CD4-positive, alpha-beta T cell treated with Interleukin-2 at 100 ng/mL for 4 hours (primary cell): ENCODE measurements around the gene CD300LF.

ENCODE experiments used
- DNase-seq: peaks from one replicate; pipeline ENCODE4 v3.0.0-alpha.2; 2020; ENCODE audit warnings: low spot score

CD300LF gene

DNA sequence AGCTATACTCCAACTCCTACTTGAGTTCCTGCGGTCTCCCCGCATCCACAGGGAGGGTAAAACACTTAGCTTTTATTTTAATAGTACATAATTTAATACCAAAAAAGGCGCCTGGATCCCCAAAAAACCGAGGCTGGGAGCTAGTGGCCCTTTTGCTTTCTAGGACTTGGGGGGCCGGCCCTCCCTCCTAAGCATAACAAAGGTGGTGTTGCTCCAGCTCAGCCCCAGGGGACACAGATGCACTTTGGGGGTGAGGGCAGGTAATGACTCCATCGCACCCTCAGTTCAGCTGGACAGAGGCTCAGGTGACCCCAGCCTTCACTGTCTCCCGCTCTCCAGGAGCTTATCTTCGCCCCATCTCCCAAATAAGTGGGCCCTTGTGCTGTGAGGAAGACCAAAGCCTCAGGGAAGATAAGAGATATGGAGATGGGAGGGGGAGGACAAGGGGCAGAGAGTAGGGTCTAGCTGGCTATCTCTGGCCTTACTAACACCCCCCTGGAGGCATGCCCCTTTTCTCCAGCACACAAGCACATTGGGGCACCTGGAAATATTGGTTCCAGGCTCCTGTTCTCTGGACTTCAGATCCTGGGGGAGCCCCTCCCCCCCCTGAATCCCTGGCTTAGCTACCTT lies 32.9 kb upstream of the CD300LF start:
- no peak for DNase-seq

DNA sequence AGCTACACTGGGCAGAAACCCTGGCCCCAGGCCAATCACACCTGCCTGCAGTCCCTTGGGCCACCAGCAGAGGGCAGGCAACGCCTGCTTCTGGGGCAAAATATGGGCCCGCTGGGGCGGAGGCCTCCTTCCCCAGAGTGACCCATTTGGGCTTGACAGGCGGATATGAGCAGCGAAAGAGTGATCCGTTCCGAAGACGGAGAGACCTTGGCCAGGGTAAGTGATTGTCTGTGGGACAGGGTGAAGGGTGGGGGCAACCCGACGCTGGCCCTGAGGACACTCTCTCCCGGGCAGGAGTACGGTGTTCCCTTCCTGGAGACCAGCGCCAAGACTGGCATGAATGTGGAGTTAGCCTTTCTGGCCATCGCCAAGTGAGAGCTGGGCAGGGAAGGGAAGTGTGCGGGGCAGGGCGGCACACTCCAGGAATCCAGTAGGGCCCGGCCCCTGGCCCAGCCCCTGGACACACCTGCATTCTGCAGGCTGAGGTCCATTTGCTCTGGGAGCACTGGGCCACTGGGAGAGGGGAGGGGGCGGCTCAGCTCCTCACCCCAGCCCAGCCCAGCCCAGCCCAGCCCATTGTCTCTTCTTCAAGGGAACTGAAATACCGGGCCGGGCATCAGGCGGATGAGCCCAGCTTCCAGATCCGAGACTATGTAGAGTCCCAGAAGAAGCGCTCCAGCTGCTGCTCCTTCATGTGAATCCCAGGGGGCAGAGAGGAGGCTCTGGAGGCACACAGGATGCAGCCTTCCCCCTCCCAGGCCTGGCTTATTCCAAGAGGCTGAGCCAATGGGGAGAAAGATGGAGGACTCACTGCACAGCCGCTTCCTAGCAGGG lies 32.2 kb upstream of the CD300LF start:
- peak; percentile 87 for DNase-seq

DNA sequence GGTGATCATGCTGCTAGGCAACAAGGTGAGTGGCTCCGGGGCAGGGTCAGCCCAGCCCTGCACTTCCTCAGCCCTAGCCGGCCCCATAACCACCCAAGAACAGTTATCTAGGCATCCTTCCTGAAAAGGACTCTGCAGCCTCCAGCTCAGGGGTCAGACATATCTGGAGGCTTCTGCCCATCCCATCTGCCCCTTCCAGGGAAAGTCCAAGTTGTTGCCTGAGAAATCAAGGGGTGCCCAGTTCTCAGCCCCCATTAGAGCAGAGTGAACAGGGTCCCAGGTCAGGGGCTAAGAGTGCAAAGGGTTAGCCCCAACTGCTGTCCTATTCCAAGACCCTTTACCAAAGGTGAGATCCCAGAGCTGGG lies 31.6 kb upstream of the CD300LF start:
- DNase-seq = no peak

DNA sequence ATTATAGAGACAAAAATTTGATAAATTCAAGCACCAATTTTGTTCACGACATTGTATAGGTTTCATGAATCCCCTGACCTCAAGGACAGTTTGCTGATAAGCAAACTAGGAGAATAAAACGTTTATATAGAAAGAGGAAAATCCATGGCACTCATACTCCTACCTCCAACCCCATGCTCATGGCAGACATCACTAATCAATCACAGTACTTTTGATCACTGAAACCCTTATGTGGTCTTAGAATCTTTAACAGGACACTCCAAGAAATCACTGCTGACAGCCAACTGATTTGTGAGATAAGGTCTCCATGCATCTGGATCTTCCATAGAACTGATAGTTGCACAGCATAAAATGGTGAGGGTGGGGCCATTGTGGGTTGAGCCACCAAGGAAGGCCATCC lies 31.0 kb upstream of the CD300LF start:
- DNase-seq = no peak

DNA sequence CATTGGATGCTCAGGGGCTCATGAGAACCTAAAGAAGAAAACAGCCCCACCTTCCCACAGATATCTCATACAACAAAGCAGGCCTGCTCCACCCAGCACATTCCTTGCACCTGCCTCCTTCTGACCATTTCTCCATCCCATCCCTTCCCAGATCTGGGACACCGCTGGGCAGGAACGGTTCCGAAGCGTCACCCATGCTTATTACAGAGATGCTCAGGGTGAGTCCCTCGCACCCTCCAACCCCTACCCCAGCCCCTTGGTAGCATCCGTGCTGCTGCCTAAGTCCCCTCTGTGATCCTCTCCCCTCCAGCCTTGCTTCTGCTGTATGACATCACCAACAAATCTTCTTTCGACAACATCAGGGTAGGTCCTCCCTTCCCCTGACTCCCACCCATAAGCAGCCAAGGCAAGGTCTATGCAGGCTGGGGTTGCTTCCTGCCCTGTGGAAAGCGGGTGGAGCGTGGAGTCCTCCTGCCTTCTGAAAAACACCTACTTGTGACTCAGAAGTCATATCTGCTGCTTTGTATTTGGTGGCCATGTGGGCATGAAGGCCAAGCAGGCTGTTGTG lies 30.3 kb upstream of the CD300LF start:
- no peak for DNase-seq

DNA sequence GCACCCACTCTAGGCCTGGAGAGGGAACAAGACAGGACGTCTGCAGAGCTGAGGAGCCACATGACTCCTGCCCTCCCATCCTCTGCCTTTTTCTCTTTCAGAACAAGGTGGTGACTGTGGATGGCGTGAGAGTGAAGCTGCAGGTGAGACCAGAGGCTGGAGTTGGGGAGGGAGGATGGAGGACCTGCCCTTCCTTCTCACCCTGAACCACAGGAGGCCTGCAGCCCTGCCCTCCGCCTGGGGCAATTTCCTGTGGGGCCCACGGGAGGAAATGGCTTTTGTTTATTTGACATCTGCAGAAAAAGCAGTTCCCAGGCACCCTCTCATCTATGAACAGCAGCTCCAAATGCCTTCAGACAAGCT lies 29.4 kb upstream of the CD300LF start:
- DNase-seq = peak; percentile 56

DNA sequence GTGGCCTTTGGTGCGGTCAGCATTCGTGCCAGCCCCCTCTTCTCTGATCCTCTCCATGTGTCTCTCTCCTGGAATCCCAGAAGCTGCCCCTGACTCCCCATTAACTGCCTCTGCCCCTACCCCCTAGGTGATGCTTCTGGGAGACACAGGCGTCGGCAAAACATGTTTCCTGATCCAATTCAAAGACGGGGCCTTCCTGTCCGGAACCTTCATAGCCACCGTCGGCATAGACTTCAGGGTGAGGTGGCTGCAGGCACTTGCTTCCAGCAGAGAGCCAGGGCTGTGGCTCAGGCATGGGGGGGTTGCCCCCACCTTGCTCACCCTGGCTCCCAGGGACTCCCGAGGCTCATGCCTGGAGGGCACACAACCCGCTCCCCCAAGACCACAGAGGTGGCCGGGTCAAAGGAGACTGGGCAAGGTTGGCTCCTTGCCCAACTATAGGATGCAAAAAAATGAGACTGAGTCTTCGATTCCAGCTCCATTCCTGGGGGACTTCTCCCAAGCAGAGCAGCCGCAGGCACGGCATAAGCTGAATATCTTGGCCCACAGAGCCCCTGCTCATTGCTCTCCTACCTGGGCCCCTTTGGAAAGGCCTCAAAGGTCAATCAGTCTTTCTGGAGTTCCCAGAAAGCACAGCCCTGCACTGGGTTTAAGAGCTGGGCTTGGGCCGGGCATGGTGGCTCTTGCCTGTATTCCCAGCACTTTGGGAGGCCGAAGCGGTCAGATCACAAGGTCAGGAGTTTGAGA lies 28.1 kb upstream of the CD300LF start:
- no peak for DNase-seq

DNA sequence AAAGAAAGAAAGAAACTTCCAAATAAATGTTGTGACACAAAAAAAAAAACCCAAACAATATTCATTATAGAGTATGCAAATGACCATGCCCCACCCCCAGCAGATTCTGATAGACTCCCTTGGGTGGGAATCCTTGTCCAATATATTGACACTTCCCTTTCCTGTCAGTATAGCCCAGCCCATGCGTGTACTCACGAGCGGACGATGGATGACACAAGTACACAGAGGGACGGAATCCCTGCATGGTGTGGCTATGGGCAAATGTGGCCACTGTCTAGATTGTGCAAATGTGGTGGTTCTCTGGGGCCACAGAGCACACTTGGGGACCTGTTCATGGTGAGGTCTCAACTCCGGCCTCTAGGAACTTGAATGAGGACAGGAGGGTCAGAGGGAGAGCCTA lies 27.4 kb upstream of the CD300LF start:
- no peak for DNase-seq

DNA sequence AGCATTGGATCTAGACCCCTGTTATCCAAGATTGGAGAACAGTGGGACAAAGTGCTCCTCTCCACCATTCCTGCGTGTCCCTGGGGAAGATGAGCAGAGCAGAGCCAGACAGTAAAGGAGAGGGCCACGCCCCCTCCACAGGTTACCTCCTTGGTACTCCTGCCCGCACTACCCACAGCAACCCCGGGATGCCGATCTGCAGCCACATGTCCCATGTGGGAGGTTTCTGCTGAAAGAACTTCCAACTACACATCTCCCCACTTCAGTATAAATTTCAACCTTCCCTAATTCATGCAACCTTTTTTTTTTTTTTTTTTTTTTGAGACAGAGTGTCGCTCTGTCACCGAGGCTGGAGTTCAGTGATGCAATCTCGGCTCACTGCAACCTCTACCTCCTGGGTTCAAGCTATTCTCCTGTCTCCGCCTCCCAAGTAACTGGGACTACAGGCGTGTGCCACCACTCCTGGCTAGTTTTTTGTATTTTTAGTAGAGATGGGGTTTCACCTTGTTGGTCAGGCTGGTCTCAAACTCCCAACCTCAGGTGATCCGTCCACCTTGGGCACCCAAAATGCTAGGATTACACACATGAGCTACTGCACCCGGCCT lies 26.6 kb upstream of the CD300LF start:
- DNase-seq = no peak

DNA sequence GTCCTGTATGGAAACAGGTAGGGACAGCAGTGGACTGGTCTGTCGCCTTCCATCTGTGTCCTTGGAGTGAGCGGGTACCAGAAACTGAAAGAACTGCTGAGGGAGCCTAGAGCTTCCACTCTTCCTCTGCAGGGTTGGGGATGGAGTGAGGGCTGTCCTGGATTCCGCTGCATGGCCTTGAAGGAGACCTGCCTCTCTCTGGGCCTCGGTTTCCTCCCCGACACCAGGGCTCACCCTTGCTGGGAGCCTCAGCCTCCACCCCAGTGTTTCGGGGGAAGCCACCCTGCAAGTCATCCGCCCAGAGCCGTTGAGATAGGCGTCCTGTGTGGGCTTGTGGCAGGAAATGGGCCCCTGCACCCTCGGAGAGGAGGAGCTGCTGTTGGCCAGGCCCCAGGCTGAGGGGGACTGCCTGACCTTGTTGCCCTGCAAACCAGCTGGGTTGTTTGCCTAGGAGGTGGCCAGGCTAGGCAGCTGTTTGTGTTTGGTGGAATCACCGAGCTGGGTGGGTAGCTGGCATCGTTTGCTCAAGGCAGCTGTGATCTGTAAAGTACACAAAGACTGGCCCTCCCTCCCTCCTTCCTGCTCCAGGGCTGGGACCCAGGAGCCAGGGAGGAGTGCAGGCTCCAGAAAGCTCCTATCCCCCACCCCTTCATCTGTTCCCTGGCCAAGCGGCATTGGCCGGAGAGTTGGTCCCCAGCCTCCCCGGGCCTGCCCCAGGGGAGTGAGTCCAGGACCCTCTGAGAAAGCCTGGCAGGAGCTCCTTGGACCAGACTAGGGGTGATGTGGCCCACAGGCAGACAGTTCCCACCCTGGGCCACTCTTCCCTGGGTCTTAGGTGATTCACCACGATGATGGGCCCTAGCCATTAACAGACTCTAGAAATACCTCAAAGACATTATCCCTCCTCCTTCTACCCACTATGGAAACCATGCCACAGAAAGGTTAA lies 25.6 kb upstream of the CD300LF start:
- peak; percentile 84 for DNase-seq

DNA sequence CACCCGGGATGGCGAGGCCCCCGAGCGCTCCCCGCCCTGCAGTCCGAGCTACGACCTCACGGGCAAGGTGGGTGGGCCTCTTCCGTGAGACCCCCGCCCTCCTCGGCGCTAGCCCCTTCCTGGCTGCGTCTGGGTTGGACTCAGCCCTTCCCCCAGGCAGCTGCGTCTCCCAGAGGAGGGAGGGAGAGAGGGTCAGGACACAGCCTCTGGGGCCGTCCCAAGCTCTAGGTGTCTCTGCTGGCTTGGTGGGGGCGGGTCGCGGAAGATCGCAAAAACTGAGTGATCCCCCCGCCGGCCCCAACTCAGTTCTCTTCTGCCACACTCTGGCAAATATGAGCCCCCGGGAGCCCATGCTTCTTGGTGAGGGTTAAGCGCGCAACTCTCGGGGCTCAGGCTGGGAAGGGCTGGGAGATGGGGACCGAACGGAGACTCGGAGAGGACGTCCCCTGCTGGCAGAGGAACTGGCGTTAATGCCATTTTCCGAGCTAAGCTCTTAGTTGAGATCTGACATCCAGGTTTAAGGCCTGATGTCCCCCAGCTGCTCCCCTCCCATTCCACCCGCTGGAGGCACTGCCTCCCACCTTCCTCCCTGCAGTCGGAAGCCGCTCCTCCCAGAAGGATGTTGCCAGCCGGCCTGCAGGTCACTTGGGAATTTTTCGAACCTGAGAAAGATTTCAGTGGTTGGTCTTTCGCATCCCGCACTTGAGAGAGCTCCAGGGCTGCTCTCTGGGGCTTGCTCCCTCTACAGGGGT lies 24.8 kb upstream of the CD300LF start:
- DNase-seq = peak; percentile 51

DNA sequence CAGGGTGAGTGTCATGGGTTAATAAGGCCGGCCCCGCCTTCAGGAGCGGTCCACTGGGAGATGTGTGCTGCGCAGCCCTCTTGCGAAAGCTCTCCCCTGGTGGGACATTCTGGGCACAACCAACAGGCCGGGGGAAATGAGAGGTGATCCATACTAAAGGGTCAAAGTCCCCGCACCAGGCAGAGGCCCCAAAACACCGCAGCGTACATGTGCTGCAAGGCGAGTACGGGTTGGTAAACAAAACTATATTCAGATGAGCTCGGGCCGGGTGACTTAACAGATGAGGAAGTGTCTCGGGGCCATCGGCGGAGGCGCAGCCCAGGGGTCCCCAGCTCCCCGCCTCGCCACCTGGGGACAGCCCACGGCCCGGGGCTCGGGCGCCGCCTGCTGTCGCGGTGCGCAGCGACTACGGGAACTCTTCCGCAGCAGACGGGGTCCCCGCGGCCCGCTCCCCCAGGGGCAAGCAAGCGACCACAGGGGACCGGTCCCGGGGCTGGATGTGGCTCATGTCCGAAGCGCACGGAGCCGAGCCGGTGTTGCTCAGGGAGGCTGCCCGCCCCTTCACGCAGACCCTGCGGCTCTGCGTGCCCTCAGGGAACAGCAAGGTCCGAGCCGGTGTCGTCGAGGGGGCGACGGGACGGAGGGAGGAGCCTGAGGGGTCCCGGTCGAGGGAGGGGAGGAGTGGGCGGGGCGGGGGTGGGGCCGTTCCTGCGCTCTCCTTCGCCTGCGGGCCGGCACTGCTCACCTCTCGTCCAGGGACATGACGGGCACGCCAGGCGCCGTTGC lies 24.0 kb upstream of the CD300LF start, which contains the start of gene RAB37:
Gene RAB37, plus strand, starts transcription at position 744 of the 786 bp plus-strand sequence. Its CDS starts 17 bp downstream, at position 761.
- peak; percentile 54 for DNase-seq

DNA sequence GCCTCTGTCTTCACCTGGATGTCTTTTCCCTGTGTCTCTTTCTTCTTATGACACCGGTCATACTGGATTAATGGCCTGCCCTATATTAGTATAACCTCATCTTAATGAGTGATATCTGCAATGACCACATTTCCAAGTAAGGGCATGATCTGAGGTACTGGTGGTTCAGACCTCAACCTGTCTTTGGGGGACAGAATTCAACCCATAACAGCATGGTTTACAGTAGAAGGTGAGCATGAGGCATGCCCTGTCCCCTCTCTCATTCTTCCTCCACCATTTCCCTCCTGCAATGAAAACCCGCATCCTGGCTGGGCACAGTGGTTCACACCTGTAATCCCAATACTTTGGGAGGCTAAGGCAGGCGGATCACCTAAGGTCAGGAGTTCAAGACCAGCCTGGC lies 21.5 kb upstream of the CD300LF start:
- DNase-seq = no peak

DNA sequence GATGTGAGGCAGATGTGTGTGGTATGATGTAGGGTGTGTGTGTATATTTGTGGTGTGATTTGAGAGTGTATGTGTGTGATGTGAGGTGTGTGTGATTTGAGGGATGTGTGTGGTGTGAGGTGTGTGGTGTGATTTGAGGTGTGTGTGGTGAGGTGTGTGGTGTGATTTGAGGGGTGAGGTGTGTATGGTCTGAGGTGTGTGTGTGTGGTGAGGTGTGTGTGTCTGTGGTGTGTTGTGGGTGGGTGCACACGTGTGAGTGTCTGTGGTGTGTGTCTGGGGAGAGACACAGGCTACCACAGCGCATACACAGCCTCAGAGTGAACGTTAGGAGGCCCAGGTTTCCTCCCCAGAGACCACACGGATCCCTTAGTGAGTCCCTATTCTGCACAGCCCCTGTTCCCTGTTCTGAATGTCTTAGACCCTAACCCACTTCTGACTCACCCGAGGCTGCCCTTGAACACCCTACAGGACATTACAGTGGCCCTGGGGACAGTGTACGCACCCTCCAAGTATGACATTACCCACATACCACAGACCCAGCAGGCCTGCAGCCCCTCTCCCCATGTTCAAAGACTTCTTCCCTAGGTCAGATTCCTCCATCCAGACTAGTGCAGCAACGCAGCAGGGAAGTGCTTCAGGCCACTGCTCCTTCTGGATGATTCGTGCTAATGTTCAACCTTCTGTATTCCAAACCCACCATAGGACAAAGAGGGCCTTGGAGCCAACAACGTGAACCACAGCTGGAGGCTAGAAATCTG lies 20.8 kb upstream of the CD300LF start:
- no peak for DNase-seq

DNA sequence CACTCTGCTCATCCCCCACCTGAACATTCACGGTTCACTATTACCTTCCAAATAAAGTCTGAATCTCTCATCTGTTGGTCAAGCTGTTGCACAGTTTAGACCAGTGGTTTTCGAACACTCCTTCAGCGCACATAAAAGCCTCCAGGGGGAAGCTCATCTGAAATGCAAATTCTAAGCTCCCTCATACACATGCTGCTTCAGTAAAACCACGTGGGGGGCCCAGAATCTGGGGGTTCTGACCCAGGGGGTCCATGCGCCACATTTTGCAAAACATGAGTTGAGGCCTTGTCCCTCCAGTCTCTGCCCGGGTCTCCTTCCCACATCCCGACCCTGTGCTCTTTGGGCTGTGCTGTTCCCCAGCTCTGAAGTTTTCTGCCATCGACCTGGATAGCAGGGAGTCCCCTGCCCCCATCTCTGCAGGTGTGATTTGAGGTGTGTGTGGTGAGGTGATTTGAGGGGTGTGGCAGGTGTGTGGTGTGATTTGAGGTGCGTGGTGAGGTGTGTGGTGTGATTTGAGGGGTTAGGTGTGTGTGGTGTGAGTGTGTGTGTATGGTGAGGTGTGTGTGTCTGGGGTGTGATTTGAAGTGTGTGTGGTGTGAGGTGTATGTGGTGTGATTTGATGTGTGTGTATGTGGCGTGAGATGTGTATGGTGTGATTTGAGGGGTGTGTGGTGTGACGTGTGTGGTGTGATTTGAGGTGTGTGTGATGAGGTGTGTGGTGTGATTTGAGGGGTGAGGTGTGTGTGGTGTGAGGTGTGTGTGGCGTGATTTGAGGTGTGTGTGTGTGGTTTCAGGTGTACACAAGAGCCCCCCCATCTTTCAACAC lies 19.5 kb upstream of the CD300LF start:
- no peak for DNase-seq

DNA sequence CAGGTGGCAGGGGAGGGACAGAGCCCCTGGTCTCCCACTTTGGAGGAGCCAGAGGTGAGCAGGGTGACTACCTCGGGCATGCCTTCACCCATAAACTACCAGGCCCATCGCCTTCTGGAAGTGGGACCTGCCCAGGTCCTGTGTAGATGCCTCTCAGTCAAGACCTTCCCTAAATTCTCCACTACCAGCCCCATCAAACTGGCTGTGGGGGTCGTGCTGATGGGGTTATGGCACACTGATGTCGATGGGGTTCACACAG lies 18.6 kb upstream of the CD300LF start:
- no peak for DNase-seq

DNA sequence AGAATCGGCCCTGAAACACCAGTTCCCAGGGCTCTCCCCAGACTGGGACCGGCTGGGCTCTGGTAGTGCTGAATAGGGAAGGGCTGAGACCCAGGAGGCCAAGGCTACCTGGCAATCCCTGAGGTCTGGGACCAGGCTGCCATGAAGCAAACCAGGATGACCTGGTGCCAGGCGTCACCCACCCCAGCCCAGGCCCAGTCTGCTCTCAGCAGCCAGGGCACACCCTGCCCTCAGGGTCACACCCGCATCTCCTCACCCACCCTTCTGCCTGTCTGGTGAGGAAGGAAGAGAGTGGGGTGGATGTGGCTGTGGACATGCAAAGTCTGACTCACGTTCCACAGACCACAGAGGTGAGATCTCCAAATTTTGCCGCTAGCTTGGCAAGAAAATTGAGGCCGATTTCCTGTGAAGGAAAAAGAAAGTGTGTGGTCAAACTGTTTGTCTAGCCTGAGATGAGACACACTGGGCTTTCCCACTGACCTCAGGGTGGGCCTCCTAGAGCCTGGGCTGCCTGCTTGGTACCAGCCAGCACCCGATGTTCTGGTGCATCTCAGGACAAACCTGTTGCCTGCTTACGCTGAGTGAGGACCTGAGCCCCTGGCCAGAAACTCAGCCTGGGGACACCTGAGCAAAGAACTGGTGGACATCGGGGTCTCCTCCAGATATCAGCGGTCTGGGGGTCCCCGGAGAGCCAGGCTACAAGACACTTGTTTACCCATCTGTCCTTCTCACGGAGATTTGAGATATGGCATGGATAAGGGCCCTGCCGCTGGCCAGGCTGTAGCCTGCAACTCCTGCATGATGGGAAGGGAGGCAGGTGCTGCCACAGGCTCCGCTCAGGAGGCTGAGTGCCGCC lies 18.0 kb upstream of the CD300LF start:
- peak; percentile 81 for DNase-seq
